ENCODE measurements around the gene MRPL9.

MRPL9 gene

GRCh38 chr1:151711044-151711800, 52.1 kb downstream of the MRPL9 start:
- TF ChIP-seq CTCF (IDR thresholded peaks at IDR 0.05; ENCODE audit: control insufficient read depth, extremely low read depth, insufficient read depth): no peak
- DNase-seq (ENCODE audit: low read depth): no peak
- no peak overlapping the region for H3K4me3 ChIP-seq (ENCODE audit: low read depth, low read length)

DNA sequence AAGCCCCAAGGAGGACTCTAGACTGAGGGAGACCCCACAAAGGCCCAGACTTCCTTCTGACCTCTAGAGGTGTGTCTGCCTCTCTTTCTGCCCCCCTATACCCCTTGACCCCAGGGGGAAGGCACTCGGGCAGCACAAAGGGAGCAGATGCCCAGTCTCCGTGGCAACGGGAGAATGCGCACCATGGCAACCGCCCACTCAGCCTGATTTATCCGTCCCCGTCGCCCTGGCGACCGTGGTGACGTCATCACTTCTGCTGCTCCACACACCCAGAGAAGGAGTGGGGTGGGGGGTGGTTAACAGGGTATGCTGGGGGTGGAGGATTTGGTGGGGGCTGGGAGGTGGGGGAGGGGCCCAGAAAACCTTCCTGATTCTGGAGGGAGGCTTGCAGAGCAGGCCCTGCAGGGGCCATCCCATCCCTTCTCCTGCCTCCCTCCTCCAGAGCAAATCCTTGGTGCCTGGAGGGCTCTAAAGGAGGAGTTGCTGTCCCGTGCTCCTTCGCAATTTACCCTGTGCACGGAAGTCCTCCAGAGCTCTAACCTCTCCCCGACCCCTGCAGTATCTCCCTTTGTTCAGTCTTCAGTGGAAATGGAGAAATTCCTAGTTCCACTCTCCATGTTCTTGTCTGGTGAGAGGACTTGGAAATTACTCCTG, 53.0 kb downstream of the MRPL9 start:
- TF ChIP-seq CTCF (IDR thresholded peaks at IDR 0.05; ENCODE audit: control insufficient read depth, extremely low read depth, insufficient read depth): no peak
- H3K4me3 ChIP-seq (ENCODE audit: low read depth, low read length): no peak overlapping the region
- no peak for DNase-seq (ENCODE audit: low read depth)

All from LNCaP clone FGC (cell line).